Cerebellar cortex (tissue), 1 donor: Measurements from ENCODE around the gene KSR2.

ENCODE experiments used
- DNase-seq: peaks from one replicate; pipeline ENCODE4 v3.0.0-alpha.2; 2015; ENCODE audit warnings: low spot score

Gene KSR2

GRCh38 chr12:117577122-117577657 lies 391.6 kb downstream of the KSR2 start:
- DNase-seq, result no peak

- no peak for DNase-seq
Measured at GRCh38 chr12:117576053-117576452, 392.7 kb downstream of the KSR2 start.

- DNase-seq, result peak; percentile 45
Measured at GRCh38 chr12:117574655-117575054, 394.1 kb downstream of the KSR2 start.

- DNase-seq, result no peak
Measured at GRCh38 chr12:117572755-117573154, 396.0 kb downstream of the KSR2 start.

GRCh38 chr12:117571321-117571720 lies 397.5 kb downstream of the KSR2 start:
- no peak for DNase-seq

GRCh38 chr12:117570608-117571007 lies 398.2 kb downstream of the KSR2 start:
- no peak for DNase-seq

- DNase-seq, result no peak
Measured at GRCh38 chr12:117567644-117568216, 401.1 kb downstream of the KSR2 start.

GRCh38 chr12:117564881-117565280 lies 403.9 kb downstream of the KSR2 start:
- DNase-seq, result peak; percentile 52

GRCh38 chr12:117563706-117564105 lies 405.1 kb downstream of the KSR2 start:
- no peak for DNase-seq

GRCh38 chr12:117563007-117563406 lies 405.8 kb downstream of the KSR2 start:
- no peak for DNase-seq

- DNase-seq, result no peak
Measured at GRCh38 chr12:117561990-117562389, 406.8 kb downstream of the KSR2 start.

- no peak for DNase-seq
Measured at GRCh38 chr12:117559978-117560377, 408.8 kb downstream of the KSR2 start.

GRCh38 chr12:117555889-117556288 lies 412.9 kb downstream of the KSR2 start:
- no peak for DNase-seq

GRCh38 chr12:117552971-117553370 lies 415.8 kb downstream of the KSR2 start:
- DNase-seq, result peak; percentile 44

- DNase-seq, result no peak
Measured at GRCh38 chr12:117551665-117552064, 417.1 kb downstream of the KSR2 start.

- no peak for DNase-seq
Measured at GRCh38 chr12:117547209-117547608, 421.6 kb downstream of the KSR2 start.

- no peak for DNase-seq
Measured at GRCh38 chr12:117545216-117545615, 423.6 kb downstream of the KSR2 start.

GRCh38 chr12:117540011-117540410 lies 428.8 kb downstream of the KSR2 start:
- DNase-seq, result no peak

GRCh38 chr12:117538926-117539325 lies 429.9 kb downstream of the KSR2 start:
- DNase-seq, result no peak

GRCh38 chr12:117538032-117538690 lies 430.6 kb downstream of the KSR2 start:
- DNase-seq, result no peak

GRCh38 chr12:117533687-117534086 lies 435.1 kb downstream of the KSR2 start:
- no peak for DNase-seq

GRCh38 chr12:117530796-117531195 lies 438.0 kb downstream of the KSR2 start:
- no peak for DNase-seq

GRCh38 chr12:117528538-117528937 lies 440.3 kb downstream of the KSR2 start:
- DNase-seq, result no peak

- DNase-seq, result no peak
Measured at GRCh38 chr12:117527479-117527855, 441.3 kb downstream of the KSR2 start.
